ENCODE results near the gene RASA3. TPM values are rescaled to one million over a fixed set of nuclear protein-coding genes. Genes with fewer than 3 reads are reported as not detected.

The RASA3 gene
- total RNA-seq, 4 donors from 2014 or later = 25.0 to 43.1 (median 30.2) TPM

- H3K4me1 ChIP-seq = peaks cover 0 to 40% (median 6%) of the 10 kb centered on the region in 3 donors
- no peaks in the 10 kb centered on the region for H3K27me3 ChIP-seq
- TF ChIP-seq POLR2AphosphoS5 (IDR thresholded peaks at IDR 0.05) (no peak), POLR2A (IDR thresholded peaks at IDR 0.05) (no peak), EP300 (IDR thresholded peaks at IDR 0.05) (no peak), CTCF (IDR thresholded peaks at IDR 0.05) (no peak)
- peaks cover 0 to 32% of the 10 kb centered on the region in 2 donors for H3K36me3 ChIP-seq
- H3K27ac ChIP-seq = peak overlapping the region in 3 of 4 donors; percentile 89 to 96 (median 89)
- no peak for ATAC-seq
- no peaks in the 10 kb centered on the region for H3K9me3 ChIP-seq
- H3K4me3 ChIP-seq = no peak overlapping the region
- 100% methylated on average over 2 of the region's 36 CpGs; no CpG with 5 or more reads in 1 of the 2 donors for WGBS, 2 donors (ENCODE audit: low coverage in 1 of 2)
Observed at GRCh38 chr13:113972451-113973217, 159.8 kb downstream of the RASA3 start.

- 95 to 100% methylated on average over 1 to 4 of the region's 36 CpGs for WGBS, 2 donors (ENCODE audit: low coverage in 1 of 2)
- Histone ChIP-seq H3K4me1 (peaks cover 0 to 31% (median 6%) of the 10 kb centered on the region in 3 donors), H3K9me3 (no peaks in the 10 kb centered on the region), H3K36me3 (peaks cover 0 to 24% of the 10 kb centered on the region in 2 donors), H3K27me3 (no peaks in the 10 kb centered on the region), H3K27ac (peak overlapping the region; percentile 65 to 96 (median 89)), H3K4me3 (no peak overlapping the region)
- TF ChIP-seq POLR2AphosphoS5 (IDR thresholded peaks at IDR 0.05) (no peak), EP300 (IDR thresholded peaks at IDR 0.05) (no peak), CTCF (IDR thresholded peaks at IDR 0.05) (no peak), POLR2A (IDR thresholded peaks at IDR 0.05) (no peak)
- no peak for ATAC-seq
Observed at GRCh38 chr13:113971471-113972231, 160.8 kb downstream of the RASA3 start.

GRCh38 chr13:113970810-113971470 is 161.5 kb downstream of the RASA3 start:
- peak overlapping the region; percentile 65 to 96 (median 89) for H3K27ac ChIP-seq
- WGBS, 2 donors (ENCODE audit: low coverage in 1 of 2) = no CpG with 5 or more reads among the region's 19 CpGs
- peak; percentile 78 for TF ChIP-seq POLR2AphosphoS5 (IDR thresholded peaks at IDR 0.05)
- TF ChIP-seq CTCF (IDR thresholded peaks at IDR 0.05) = no peak
- no peak for TF ChIP-seq POLR2A (IDR thresholded peaks at IDR 0.05)
- H3K4me1 ChIP-seq = peaks cover 0 to 27% (median 6%) of the 10 kb centered on the region in 3 donors
- no peak overlapping the region for H3K4me3 ChIP-seq
- H3K9me3 ChIP-seq = no peaks in the 10 kb centered on the region
- no peaks in the 10 kb centered on the region for H3K27me3 ChIP-seq
- H3K36me3 ChIP-seq = peaks cover 0 to 24% of the 10 kb centered on the region in 2 donors
- peak; percentile 95 for ATAC-seq

GRCh38 chr13:113969973-113970611 is 162.3 kb downstream of the RASA3 start:
- ATAC-seq = no peak
- TF ChIP-seq EP300 (IDR thresholded peaks at IDR 0.05) (no peak), POLR2A (IDR thresholded peaks at IDR 0.05) (no peak), CTCF (IDR thresholded peaks at IDR 0.05) (no peak), POLR2AphosphoS5 (IDR thresholded peaks at IDR 0.05) (no peak)
- Histone ChIP-seq H3K27me3 (no peaks in the 10 kb centered on the region), H3K9me3 (no peaks in the 10 kb centered on the region), H3K36me3 (peaks cover 0 to 16% of the 10 kb centered on the region in 2 donors), H3K4me3 (no peak overlapping the region), H3K4me1 (peaks cover 0 to 27% (median 6%) of the 10 kb centered on the region in 3 donors), H3K27ac (peak overlapping the region in 3 of 4 donors; percentile 89 to 96 (median 89))
- 93% methylated on average over 12 of the region's 20 CpGs; no CpG with 5 or more reads in 1 of the 2 donors for WGBS, 2 donors (ENCODE audit: low coverage in 1 of 2)

All from gastroesophageal sphincter (tissue), 4 donors.